ENCODE data around the gene GPR21. TPM values are rescaled to one million over a fixed set of nuclear protein-coding genes. Genes with fewer than 3 reads are reported as not detected.

The GPR21 gene
- total RNA-seq, 1 experiment from 2014 or later, result 0.37 TPM

GRCh38 chr9:123063177-123063598, 29.7 kb downstream of the GPR21 start:
- intact Hi-C loops (cut with micrococcal nuclease), result no loop called here
- Mint-ChIP-seq H3K9me3 (ENCODE audit: unreplicated experiment) (peaks cover 7% of the 10 kb centered on the region), H3K4me1 (ENCODE audit: insufficient read depth, unreplicated experiment) (peaks cover 26% of the 10 kb centered on the region), H3K36me3 (ENCODE audit: insufficient read depth, unreplicated experiment) (peaks cover 27% of the 10 kb centered on the region), H3K27ac (ENCODE audit: low read depth, unreplicated experiment) (no peak overlapping the region), H3K4me3 (ENCODE audit: unreplicated experiment) (no peak overlapping the region), H3K27me3 (ENCODE audit: insufficient read depth, unreplicated experiment) (no peaks in the 10 kb centered on the region)
- BruUV-seq (replicated peaks), result no TSS peak
- no peak for TF ChIP-seq CTCF (IDR thresholded peaks at IDR 0.05; ENCODE audit: unreplicated experiment)
- ChIA-PET CTCF (interaction anchor here (0.9 kb wide), 1 partner anchor 19 kb away, joined by 4 read pairs; no protein-coding TSS in a partner anchor), POLR2A (interaction anchor here (1.0 kb wide), 1 partner anchor 10 kb away, joined by 4 read pairs; no protein-coding TSS in a partner anchor)
- no peak for DNase-seq (ENCODE audit: unreplicated experiment)

DNA sequence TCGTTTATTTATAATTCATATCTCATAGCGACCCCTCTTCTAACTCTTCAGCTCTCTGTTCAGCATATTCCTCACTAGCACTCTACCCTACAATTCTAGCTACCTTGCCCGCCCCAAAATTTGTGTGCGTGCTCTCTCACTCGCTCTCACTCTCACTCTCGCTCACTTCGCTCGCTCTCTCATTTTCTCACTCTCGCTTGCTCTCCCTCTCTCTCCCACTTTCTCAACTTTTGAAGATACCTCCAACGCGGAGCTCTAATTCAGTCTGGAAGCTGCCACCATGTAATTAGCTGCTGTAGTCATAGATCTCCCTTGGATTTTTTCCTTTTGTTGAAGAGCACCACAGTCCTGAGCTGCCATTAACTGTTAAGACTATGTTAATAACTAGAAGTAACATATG, 30.4 kb downstream of the GPR21 start:
- H3K27me3 Mint-ChIP-seq (ENCODE audit: insufficient read depth, unreplicated experiment), result no peaks in the 10 kb centered on the region

DNA sequence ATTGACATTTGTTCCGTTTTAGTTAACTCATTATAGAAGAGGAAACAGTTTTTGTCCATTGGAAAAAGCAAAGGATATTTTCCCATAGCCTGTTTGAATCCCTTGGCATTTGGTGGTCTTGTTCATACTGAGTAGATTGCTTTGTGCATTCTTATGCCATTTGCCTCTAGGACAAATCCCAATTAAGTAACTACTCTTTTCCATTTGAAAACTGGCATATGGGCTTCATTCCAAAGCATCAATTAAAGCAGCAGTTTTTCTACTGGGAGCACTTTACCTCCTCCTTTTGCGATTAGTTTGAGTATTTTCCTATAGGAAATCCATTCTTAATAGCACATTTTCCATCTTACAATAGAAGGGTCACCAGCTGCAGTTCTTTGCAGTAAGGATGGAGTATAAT, 31.2 kb downstream of the GPR21 start:
- no peak overlapping the region for H3K27ac Mint-ChIP-seq (ENCODE audit: low read depth, unreplicated experiment)
- H3K4me1 Mint-ChIP-seq (ENCODE audit: insufficient read depth, unreplicated experiment), result peaks cover 33% of the 10 kb centered on the region
- H3K9me3 Mint-ChIP-seq (ENCODE audit: unreplicated experiment), result peaks cover 7% of the 10 kb centered on the region
- intact Hi-C loops (cut with micrococcal nuclease), result no loop called here
- H3K27me3 Mint-ChIP-seq (ENCODE audit: insufficient read depth, unreplicated experiment), result no peaks in the 10 kb centered on the region
- POLR2A ChIA-PET, result interaction anchor here (1.0 to 1.2 kb wide), 2 partner anchors 15 to 160 kb away, joined by 3 to 4 read pairs; no protein-coding TSS in a partner anchor
- no peak overlapping the region for H3K4me3 Mint-ChIP-seq (ENCODE audit: unreplicated experiment)
- CTCF ChIA-PET, result no interaction called here
- no peak for DNase-seq (ENCODE audit: unreplicated experiment)
- TF ChIP-seq CTCF (IDR thresholded peaks at IDR 0.05; ENCODE audit: unreplicated experiment), result no peak
- peaks cover 33% of the 10 kb centered on the region for H3K36me3 Mint-ChIP-seq (ENCODE audit: insufficient read depth, unreplicated experiment)
- no TSS peak for BruUV-seq (replicated peaks)

More for the DNA sequence above, 30.4 kb downstream of the GPR21 start:
- BruUV-seq (replicated peaks), result no TSS peak
- Mint-ChIP-seq H3K9me3 (ENCODE audit: unreplicated experiment) (peaks cover 7% of the 10 kb centered on the region), H3K27ac (ENCODE audit: low read depth, unreplicated experiment) (peak overlapping the region; percentile 13), H3K4me3 (ENCODE audit: unreplicated experiment) (no peak overlapping the region), H3K4me1 (ENCODE audit: insufficient read depth, unreplicated experiment) (peaks cover 28% of the 10 kb centered on the region), H3K36me3 (ENCODE audit: insufficient read depth, unreplicated experiment) (peaks cover 27% of the 10 kb centered on the region)
- intact Hi-C loops (cut with micrococcal nuclease), result no loop called here
- no peak for DNase-seq (ENCODE audit: unreplicated experiment)
- ChIA-PET POLR2A (interaction anchor here (0.7 to 1.2 kb wide), 3 partner anchors 11 to 681 kb away, joined by 3 to 4 read pairs (median 4); no protein-coding TSS in a partner anchor), CTCF (interaction anchor here (0.6 to 0.9 kb wide), 3 partner anchors 18 to 301 kb away, joined by 3 to 4 read pairs (median 3); no protein-coding TSS in a partner anchor)
- no peak for TF ChIP-seq CTCF (IDR thresholded peaks at IDR 0.05; ENCODE audit: unreplicated experiment)

DNA sequence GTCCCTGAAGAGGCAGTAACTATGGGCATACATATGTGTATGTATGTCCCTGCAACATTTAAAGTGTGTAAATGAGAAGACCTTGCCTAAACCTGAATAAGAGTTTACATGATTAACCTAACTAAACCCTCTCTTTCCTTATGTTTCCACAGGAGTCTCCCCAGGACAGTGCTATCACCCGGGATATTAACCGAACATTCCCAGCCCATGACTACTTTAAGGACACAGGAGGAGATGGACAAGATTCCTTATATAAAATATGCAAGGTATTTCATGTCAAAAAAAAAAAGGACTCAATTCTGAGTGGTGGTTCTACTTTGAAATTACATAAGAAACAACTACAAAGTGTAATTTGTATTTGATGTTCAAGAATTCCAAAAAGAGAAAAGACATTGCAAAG, 31.7 kb downstream of the GPR21 start:
- CTCF ChIA-PET, result no interaction called here
- H3K4me1 Mint-ChIP-seq (ENCODE audit: insufficient read depth, unreplicated experiment), result peaks cover 37% of the 10 kb centered on the region
- intact Hi-C loops (cut with micrococcal nuclease), result no loop called here
- H3K36me3 Mint-ChIP-seq (ENCODE audit: insufficient read depth, unreplicated experiment), result peaks cover 38% of the 10 kb centered on the region
- H3K27ac Mint-ChIP-seq (ENCODE audit: low read depth, unreplicated experiment), result no peak overlapping the region
- TF ChIP-seq CTCF (IDR thresholded peaks at IDR 0.05; ENCODE audit: unreplicated experiment), result no peak
- no peaks in the 10 kb centered on the region for H3K27me3 Mint-ChIP-seq (ENCODE audit: insufficient read depth, unreplicated experiment)
- peaks cover 7% of the 10 kb centered on the region for H3K9me3 Mint-ChIP-seq (ENCODE audit: unreplicated experiment)
- no peak for DNase-seq (ENCODE audit: unreplicated experiment)
- H3K4me3 Mint-ChIP-seq (ENCODE audit: unreplicated experiment), result no peak overlapping the region
- BruUV-seq (replicated peaks), result no TSS peak
- POLR2A ChIA-PET, result interaction anchor here (1.0 kb wide), 1 partner anchor 161 kb away, joined by 3 read pairs; no protein-coding TSS in a partner anchor

Measured in MCF 10A (cell line).